Stimulated activated CD8-positive, alpha-beta memory T cell treated with anti-CD3 and anti-CD28 coated beads, Interleukin-2, amount 100 ng/mL, for 48 hours (primary cell): Measurements from ENCODE around the gene NTPCR.

ENCODE experiments used
- DNase-seq, 2 donors: peaks; one replicate each; pipeline ENCODE4 v3.0.0-alpha.2; 2020; ENCODE audit warnings: low read depth in 2 of 2

Gene NTPCR

DNA sequence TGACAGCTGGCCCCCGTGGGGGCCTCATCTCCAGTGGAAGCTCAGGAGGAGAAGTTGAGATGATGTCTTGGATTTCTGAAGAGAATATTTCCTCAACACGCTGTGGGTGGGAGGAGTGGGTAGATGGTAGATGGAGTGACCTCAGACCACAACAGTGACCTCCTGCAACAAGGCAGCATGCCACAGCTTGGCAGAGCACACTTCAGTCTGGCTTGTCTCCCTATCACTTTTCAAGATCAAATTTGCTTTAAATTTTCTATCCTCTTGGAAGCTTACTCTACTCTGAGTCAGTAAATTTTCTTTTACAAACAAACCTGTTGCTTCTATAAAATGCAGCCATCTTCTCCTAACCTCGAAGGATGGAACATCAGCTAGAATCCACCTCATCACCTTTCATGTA is 59.7 kb downstream of the NTPCR start:
- no peak for DNase-seq

DNA sequence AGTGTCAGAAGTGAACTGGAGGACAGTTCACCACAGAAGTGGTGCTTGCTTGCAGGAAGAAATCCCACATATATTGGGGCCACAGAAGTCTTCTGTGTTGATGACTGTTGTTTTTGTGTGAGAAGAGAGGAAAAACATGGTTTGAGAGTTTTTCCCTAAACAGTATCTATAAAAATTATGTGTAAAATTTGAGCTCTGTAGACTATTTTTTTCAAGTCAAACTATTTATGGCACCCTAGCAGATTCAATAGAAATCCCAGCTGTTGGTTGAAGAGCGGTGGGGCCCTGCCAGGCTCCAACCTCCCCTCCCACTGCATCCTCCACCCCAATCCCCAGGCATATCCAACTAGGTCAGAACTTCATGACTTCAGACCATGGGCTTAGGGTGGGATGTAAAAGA is 61.6 kb downstream of the NTPCR start:
- DNase-seq = no peak

DNA sequence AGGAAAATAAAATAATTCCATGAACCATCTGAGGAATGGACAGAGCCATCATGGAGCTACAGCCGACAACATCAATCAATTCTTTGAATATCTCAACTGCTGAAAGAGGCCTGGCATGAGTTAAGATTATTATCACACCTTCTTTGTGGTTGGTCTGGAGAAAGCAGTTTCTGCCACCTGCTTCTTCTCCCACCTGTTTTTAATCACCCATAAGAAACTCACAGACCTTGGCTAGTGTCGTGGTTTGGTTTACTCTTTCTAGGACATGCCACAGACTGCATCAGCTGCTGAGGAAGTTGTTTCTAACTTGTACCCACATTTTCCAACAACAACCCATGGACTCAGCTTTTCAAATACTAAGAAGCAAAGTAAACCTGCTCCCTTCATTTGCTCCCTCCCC is 65.6 kb downstream of the NTPCR start:
- no peak for DNase-seq

- no peak for DNase-seq
These were observed 66.4 kb downstream of the NTPCR start for GRCh38 chr1:233016798-233017197.

- no peak for DNase-seq
These were observed 68.7 kb downstream of the NTPCR start for GRCh38 chr1:233019083-233019482.

GRCh38 chr1:233019778-233020325 is 69.4 kb downstream of the NTPCR start:
- no peak for DNase-seq

DNA sequence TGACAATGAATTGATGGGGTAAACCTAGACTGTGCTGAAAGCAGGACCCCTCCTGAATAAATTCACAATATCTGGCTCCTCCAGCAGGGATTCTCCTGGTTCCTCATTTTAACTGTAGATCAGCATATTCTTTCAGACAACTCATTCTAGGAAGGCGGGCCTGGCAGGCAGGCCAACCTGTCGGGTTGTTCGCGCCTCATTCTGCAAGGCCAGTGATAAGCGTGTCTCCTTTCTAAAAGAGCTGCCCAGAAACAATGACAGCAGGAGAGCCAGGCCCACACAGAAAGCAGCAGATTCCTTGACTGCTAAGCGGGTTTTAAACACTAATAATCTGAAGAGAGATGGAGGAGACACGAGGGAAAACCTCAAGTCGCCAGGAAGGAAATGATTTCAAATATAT is 70.0 kb downstream of the NTPCR start:
- no peak for DNase-seq

GRCh38 chr1:233022246-233022645 is 71.8 kb downstream of the NTPCR start:
- DNase-seq = no peak

- DNase-seq = no peak
These were observed 73.8 kb downstream of the NTPCR start for GRCh38 chr1:233024199-233024598.

DNA sequence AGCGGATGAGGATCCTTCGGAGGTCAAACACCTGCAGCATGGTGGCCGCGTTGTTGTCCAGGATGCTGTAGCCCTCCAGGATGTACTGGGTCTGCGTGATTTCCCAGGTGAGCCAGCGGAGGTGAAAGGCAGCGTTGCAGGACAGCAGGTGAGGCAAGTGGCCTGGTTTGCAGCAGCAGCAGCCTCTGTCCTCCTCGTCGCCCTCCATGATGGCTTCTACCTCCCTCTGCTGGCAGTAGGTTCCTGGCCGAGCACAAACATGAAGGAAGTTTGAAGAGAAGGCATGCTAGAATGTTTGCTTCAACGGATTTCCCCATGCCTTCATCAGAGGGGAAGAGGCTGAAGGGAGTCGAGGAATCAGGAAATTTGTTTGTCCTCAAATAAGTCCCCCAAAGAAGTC is 74.7 kb downstream of the NTPCR start:
- no peak for DNase-seq

GRCh38 chr1:233025567-233025966 is 75.2 kb downstream of the NTPCR start:
- DNase-seq = no peak

GRCh38 chr1:233027046-233027445 is 76.6 kb downstream of the NTPCR start:
- no peak for DNase-seq

- no peak for DNase-seq
These were observed 81.1 kb downstream of the NTPCR start for GRCh38 chr1:233031521-233031920.

- DNase-seq = no peak
These were observed 82.5 kb downstream of the NTPCR start for GRCh38 chr1:233032916-233033315.

GRCh38 chr1:233033361-233033760 is 83.0 kb downstream of the NTPCR start:
- no peak for DNase-seq
